Fibroblast of pulmonary artery (primary cell): ENCODE results near the gene AUTS2.

ENCODE experiments used
- DNase-seq: peaks from one replicate; pipeline ENCODE4 v3.0.0-alpha.2; 2010; ENCODE audit warnings: low read depth
- H3K4me3 ChIP-seq: replicated peaks from 2 replicates; pipeline ENCODE4 v1.5.1; 2011; ENCODE audit warnings: low read depth, mild to moderate bottlenecking, control low read depth, low read length, moderate library complexity
- TF ChIP-seq, protein P1 (sequence below): IDR thresholded peaks from 2 replicates; pipeline ENCODE4 v1.5.1; 2011; ENCODE audit warnings: mild to moderate bottlenecking, control low read depth, low read length, inconsistent platforms; ENCODE audit errors: missing control alignments

The AUTS2 gene

GRCh38 chr7:70772891-70773290, 1174.6 kb downstream of the AUTS2 start:
- no peak overlapping the region for H3K4me3 ChIP-seq
- DNase-seq = no peak
- TF ChIP-seq, protein P1, sequence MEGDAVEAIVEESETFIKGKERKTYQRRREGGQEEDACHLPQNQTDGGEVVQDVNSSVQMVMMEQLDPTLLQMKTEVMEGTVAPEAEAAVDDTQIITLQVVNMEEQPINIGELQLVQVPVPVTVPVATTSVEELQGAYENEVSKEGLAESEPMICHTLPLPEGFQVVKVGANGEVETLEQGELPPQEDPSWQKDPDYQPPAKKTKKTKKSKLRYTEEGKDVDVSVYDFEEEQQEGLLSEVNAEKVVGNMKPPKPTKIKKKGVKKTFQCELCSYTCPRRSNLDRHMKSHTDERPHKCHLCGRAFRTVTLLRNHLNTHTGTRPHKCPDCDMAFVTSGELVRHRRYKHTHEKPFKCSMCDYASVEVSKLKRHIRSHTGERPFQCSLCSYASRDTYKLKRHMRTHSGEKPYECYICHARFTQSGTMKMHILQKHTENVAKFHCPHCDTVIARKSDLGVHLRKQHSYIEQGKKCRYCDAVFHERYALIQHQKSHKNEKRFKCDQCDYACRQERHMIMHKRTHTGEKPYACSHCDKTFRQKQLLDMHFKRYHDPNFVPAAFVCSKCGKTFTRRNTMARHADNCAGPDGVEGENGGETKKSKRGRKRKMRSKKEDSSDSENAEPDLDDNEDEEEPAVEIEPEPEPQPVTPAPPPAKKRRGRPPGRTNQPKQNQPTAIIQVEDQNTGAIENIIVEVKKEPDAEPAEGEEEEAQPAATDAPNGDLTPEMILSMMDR = no peak

DNA sequence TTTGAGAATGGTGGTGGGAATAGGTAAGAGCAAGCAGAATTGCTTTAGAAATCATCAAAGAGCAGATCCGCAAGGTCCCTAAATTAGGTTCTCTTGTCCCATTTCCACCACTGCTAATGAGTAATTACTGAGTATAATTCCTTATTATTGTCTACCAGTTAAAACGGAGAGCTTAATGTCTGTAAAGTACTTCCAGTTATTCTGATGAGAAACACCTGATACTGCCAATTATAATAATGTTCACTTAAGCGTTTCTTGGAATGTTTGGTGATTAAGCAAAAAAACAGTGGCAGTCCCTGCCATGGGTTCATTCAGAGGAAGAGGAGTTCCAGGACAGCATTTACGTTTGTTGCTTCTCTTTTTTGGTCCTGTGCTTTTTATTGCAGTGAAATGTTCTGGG, 1175.1 kb downstream of the AUTS2 start:
- no peak for DNase-seq

GRCh38 chr7:70774950-70775527, 1176.8 kb downstream of the AUTS2 start:
- no peak overlapping the region for H3K4me3 ChIP-seq
- TF ChIP-seq, protein P1 = no peak
- no peak for DNase-seq

More for the DNA sequence above, 1175.1 kb downstream of the AUTS2 start:
- TF ChIP-seq, protein P1 = no peak
- H3K4me3 ChIP-seq = no peak overlapping the region

- TF ChIP-seq, protein P1 = no peak
- peak; percentile 14 for DNase-seq
- H3K4me3 ChIP-seq = no peak overlapping the region
These were observed 1177.4 kb downstream of the AUTS2 start for GRCh38 chr7:70775570-70776156.

DNA sequence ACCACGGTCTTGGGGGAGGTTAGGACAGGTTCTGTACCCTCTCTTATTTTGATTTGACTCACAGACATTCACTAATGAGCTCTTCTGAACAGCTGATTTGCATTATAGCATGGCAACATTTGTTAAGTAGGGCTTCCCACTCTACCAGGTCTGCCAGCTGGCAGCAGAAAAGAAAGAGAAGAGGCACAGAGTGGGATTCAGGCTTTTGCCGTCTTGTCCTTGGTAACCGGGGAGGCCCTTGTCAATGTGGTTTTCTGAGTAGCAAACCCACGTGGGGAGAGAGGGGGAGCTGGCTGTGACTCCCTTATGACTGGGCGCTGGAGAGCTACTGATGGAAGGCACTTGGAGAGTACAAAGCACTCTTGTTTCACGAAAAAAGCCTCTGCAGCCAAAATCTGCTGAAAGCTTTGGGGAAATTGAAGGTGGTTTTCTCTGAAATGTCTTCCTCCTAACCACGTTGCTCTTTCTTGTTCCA, 1178.4 kb downstream of the AUTS2 start:
- TF ChIP-seq, protein P1 = no peak
- DNase-seq = peak; percentile 1
- no peak overlapping the region for H3K4me3 ChIP-seq

GRCh38 chr7:70777251-70777650, 1179.0 kb downstream of the AUTS2 start:
- DNase-seq = no peak
- TF ChIP-seq, protein P1 = no peak
- no peak overlapping the region for H3K4me3 ChIP-seq

- TF ChIP-seq, protein P1 = no peak
- DNase-seq = no peak
- no peak overlapping the region for H3K4me3 ChIP-seq
These were observed 1180.3 kb downstream of the AUTS2 start for GRCh38 chr7:70778585-70778984.
